Stimulated activated CD8-positive, alpha-beta memory T cell treated with anti-CD3 and anti-CD28 coated beads, Interleukin-4, amount 100 ng/mL, for 24 hours (primary cell): Measurements from ENCODE around the gene STEEP1.
A peak's percentile ranks its signal among the peaks of the same experiment; 100 is the strongest.

Source experiments
- DNase-seq: peaks from one replicate; pipeline ENCODE4 v3.0.0-alpha.2; 2020; ENCODE audit warnings: low read depth

The STEEP1 gene

DNA sequence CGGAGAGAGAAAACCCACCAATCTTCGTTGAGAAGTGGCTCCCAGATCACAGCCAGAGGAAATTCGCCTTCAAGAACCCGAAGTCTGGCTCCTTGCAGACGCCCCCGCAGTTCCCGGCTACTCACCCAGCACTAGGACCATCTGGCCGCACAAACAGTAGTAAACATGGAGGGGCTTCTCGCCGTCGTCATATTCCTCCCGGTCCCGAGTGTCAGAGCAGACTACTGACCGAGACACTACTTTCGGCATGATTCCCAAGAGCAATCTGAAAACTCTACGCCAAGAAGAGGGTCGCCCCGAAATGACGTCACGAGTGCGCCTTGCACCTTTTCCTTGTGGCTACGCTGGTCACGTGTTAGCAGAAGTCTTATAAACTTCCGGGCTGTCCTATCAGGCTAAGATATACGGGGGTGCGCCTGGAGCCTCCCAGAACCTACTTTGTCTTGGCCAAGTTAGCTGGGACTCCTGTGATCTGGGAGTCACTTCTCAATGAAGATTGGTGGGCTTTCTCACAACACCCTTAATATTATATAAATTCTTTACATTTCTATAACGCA is at the start of gene STEEP1:
STEEP1 (minus strand) TSS at position 303 of the 557 bp plus-strand sequence; CDS start at position 249, 54 bp downstream.
- DNase-seq, result peak; percentile 75

DNA sequence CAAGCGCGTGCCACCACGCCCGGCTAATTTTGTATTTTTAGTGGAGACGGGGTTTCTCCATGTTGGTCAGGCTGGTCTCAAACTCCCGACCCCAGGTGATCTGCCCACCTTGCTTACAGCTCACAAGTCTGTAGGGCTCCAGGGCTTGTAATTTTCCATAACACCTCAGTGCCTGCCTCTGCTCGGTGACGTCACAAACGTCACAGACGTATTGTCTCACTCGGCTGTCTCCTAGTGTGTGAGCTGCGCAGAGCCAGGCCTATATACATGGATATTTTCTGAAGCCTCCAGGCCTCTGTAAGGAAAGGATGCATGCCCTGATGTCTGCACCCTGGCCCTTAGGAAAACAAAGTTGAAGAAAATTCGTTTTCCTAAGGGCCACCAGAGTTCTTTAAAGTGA is 49.6 kb upstream of the STEEP1 start:
- no peak for DNase-seq

DNA sequence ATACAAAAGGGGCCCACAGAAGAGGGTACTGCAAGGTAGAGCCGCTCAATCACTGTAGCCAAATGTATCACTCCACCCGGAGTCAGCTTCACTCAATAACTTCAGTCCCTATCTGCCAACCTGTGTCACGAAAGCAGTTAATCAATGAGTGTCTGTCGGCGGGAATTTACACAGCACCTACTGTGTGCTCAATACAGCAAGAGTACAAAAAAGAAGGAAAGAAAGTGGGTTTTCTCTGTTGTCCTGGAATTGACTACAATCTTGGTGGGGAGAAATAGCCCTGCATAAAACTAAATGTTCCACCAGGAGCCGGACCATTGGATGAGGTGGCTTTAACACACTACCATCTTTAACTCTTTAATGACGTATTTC is 41.8 kb upstream of the STEEP1 start:
- no peak for DNase-seq

DNA sequence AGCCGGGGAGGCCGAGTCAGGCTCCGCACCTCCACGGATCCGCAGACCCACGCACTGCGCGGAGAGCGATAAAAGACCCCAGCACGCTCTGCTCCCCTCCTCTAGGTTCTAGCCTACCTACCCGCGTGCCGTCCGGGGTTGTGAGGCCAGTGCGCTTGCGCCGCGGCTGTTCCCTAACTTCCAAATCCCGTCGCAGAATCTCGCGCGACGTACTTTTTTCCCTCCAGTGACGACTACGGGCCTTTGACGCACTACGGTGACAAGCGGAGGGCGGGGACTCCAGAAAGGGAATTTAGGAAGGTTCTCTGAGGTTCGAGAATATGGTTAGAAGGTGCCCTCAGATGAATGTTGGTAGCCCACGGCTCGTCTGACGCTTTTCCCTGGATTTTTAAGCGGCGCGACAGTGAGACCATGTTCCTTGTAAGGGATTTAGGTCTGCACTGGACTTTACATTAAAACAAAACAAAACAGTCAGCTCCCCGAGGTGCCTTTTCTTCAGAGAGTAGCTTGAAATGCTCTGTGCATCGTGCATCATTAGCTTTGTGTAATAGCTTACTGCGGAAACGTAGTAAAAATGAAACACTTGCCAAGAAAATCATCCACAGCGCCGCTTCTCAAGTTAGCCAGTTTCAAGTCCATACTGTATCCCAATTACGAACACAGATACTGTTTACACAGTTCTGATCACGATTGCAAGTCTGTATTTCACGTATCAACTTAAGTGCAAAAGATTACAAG is 41.2 kb upstream of the STEEP1 start, which contains the start of gene NKRF:
NKRF (minus strand) TSS at position 145 of the 738 bp plus-strand sequence.
- peak; percentile 76 for DNase-seq

DNA sequence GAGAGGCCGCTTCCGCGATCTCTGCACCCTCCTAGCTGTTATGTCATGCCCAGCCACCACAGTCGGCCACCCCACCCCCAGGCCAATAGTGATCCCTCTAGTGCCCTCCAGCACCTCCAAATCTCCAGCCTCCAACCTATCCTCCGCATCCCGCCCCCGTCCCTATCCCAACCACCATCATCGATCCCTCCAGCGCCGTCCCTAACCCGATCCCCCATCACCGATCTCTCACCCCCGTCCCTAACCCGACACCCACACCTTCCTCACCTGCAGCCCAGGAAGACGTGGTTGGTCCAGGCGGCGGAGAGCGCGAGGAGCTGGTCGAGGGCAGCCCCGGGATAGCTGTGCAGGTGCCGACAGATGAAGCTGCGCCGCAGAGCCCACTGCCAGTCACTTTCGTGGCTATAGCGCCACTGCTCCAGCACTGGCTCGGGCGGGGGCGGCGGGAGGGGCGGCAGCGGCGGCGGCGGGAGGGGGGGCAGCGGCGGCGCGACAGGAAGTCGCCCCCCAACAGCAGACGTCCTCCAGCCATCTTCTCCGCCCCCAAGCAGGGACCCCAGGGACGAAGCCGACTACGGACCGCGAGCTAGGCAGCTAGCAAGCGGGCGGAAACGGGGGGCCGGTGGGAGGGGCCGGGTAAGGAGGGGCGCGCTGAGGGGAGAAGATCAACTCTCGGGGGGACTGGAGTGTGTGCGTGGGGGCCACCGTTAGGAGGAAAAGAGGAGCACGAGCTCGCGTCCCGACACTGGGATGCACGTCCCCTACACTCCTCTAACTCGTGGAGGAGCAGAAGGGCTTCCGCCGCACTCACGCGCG is 40.5 kb upstream of the STEEP1 start:
- peak; percentile 35 for DNase-seq

DNA sequence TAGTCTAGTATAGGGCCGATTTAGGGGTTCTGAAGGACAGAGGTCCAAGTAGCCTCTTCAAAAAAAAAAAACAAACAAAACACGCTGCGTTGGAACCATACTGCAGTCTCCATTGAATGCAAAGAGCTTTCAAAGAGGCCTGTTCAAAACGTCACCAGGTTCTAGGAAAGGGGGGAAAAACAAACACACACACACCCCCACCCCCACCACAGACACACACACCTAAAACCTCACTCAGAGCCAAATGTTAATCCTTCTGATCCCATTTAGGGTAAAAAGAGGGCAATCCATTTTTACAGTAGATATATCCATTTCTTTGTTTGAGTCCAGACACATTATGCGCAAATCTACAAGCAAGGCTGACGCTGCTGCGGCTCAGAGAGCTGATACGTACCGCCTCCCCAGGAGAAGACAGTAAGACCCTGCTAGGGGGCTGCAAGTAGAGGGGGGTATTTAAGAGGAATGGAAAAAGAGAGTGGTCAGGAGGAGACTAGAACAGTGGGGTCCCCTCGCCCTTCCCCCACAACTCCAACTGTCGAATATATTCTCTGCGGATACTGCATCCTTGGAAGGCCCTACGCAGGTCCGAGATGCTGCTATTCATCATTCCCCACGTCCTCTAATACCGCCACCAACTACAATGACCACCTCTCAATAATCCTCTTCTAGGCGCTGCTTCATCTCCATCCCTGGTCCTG is 39.7 kb upstream of the STEEP1 start:
- DNase-seq, result no peak

DNA sequence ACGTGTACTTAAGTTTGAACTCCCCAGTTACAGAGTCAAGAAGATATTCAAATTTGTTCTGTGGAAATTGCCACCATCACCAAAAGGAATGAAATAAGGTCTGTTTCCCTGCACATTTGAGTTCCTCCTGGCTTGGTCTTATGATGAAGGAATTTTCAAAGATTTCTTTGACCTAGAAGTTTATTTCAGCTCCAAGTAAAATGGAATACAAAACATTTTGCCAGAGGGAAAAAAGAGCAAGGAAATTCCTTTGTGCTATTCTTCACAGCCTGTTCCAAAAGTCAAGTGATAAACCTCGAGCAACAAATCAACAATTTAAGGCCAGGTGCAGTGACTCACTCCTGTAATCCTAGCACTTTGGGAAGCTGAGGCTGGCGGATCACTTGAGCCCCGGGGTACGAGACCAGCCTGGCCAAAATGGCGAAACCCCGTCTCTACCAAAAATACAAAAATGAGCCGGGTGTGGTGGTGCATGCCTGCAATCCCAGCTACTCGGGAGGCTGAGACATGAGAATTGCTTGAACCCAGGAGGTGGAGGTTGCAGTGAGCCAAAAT is 37.6 kb upstream of the STEEP1 start:
- DNase-seq, result no peak

DNA sequence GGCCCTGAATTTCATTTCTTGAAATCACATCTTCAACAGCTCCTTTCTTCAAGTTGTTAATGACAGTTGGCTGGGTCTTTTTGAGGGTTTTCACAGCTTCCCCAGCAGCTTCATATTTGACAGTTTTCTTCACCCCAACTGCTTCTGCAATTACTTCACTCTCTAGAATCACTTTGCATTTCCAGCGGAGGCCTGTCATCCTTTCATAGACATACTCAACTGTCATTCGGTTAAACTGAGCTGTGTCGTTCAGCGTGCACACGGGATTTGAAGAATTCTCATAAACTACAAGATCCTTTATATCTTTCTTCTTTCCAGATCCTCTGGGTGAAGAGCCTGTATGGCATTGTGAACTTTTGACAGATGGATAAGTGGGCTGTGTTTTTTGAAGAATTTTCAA is 24.6 kb upstream of the STEEP1 start:
- DNase-seq, result no peak

DNA sequence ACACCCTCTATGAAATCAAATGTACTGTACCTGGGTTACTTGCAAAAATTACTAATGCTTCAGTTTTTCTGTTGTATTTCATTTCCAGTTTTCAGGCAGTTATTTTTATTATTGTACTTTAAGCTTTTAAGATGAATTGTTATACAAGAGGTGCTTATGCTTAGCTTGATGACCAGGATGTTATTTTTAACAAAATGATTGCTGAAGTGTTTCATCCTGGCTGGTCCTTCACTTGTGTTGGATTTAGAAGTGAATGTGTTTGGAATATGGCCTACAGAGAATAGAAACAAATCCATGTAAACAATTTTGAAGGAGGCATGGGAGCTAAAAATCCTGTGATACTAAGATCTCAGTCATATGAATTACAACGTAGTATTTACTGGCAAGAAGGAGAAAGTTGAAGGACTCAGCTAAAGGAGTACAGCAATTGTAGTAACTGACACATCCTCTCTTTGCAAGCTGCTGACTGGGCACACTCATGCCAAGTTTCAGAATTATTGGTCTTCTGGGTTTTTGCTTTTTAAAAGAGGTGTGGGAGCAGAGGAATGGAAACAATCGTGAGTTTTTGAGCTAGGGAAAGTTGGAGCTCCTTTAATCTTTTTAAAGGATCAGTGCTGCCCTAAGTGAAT is 18.3 kb upstream of the STEEP1 start:
- no peak for DNase-seq

DNA sequence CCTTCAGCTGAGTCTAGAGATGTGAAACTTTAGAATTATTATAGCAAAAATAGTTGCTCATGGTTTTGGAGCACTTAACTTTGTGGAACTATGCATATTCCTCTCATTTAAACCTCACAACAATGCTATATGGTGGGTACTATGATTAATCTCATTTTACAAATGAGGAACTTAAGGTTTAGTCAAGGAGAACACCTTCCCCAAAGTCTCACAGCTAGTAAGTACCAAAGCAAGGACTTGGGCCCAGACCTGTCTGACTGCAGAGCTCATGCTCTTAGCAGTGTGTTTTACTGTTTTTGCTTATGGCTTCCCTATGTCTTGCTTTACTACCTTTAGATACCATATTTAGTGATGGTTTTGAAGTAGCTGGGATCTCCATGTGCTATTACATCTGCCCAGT is 14.2 kb upstream of the STEEP1 start:
- DNase-seq, result no peak

DNA sequence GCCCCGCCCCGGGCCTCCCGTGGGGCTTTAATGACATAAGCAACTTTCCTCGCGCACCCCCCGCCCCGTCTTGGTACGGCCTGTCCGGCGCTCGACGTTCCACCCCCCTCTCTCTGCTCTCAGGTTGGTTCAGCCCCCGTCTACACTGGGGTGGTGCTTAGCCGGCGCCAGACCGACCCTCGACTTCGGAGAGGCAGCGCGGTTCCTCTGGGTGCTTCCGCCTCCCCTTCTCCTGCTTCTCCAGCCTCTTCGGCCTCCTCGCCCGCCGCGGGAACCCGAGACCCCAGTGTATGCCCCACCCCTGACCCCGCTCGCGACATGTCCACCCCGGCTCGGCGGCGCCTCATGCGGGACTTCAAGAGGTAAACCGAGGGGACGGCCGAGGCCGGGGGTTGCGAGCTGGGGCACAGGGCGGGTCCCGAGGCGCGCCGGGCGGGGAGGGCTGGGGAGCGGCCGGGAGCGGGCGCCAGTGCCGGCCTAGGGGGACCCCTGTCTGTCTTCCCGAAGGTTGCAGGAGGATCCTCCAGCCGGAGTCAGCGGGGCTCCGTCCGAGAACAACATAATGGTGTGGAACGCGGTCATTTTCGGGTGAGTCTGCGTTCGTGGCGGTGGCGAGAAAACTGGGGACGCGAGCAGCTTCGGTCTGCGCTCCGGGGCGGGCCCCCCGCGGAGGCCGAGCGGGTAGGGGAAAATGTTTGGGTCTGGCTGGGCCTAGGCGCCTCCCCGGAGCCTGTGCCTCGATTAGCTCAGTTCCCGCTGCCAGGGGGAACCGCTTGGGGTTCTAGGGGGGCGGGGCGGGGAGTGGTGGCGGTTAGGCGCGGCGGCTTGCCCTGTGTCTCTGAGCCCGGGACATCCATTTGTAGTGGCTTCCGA is 9.4 kb upstream of the STEEP1 start, which contains the start of gene UBE2A:
UBE2A (plus strand) TSS at position 170 of the 873 bp plus-strand sequence; CDS start at position 319, 149 bp downstream.
- DNase-seq, result peak; percentile 83

DNA sequence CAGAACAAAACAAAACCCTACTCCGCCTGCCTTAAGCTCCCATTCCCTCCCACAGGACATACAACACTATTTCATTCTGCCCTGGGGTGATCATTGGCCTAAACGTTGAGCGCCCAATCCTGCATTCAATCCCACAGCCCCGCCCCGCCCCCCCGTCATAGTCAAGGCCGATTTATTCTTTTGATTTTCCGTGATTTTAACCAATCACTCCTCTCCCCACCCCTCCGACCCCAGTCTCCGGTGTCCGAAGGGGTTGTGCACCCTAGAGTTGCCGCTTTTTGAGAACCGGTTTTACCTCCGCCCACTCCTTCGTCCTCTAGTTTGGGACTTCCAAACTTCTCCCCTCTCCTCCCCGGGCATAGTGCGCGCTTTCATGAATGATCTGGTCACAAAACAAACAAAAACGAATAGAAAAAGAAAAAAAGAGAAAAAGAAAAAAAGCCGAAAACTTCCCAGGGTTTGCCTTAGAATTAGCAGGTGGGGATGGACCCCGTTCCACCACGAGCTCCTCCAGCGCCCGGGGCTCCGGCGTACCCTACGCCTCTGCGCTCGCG is 8.7 kb upstream of the STEEP1 start:
- no peak for DNase-seq

DNA sequence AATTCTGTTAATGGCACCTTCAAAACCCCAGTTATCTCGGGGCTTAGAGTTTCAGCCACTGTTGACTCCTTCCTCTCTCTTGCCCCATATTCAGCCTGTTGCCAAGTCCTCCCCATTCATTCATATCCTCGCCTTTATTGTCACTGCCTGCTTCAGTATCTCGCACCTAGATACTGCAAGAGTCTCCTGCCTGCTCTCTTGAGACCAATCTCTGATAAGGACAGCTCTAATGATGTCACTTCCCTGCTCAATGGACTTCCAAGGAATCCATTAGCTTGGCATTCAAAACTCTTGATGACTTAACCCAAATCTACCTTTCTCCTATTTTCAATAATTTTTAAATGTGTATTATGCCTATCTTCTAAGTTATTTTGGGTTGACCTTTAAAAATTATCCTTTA is 8.0 kb upstream of the STEEP1 start:
- no peak for DNase-seq

DNA sequence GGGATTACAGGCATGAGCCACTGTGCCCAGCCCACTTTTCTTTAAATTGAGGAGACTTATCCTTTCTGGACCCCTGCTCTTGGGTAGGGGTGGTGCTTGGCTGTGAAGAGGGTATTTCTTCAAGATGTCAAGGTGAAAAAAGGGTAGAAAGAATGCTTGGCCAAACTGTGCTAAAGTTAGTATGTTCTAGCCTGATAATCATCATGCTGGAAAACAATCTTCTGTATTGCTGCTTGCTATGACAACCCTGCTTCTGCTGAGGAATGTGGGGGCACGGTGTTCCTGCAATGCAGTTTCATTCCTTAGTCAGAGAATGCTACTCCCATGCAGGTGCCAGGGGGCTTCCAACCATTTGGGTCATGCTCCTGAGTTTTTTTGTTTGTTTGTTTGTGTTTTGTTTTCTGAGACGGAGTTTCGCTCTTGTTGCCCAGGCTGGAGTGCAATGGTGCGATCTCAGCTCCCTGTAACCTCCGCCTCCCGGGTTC is 5.2 kb upstream of the STEEP1 start:
- DNase-seq, result no peak

DNA sequence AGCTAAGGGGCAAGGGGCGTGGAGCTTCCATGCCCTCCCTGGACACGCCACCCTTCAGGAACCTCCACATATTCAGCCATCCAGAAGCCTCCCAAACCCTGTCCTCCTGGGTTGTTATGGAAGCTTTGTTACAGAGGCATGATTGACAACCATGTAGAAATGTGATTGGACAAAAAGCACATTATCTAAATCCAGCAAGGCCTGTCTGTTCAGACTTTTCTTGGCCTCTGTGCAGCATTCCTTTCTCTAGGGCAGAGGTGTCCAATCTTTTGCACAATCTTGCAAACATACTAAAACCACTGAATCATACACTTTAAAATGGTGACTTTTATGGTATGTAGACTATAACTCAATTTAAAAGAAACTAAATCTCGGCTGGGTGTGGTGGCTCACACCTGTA is 12.7 kb downstream of the STEEP1 start:
- DNase-seq, result no peak

DNA sequence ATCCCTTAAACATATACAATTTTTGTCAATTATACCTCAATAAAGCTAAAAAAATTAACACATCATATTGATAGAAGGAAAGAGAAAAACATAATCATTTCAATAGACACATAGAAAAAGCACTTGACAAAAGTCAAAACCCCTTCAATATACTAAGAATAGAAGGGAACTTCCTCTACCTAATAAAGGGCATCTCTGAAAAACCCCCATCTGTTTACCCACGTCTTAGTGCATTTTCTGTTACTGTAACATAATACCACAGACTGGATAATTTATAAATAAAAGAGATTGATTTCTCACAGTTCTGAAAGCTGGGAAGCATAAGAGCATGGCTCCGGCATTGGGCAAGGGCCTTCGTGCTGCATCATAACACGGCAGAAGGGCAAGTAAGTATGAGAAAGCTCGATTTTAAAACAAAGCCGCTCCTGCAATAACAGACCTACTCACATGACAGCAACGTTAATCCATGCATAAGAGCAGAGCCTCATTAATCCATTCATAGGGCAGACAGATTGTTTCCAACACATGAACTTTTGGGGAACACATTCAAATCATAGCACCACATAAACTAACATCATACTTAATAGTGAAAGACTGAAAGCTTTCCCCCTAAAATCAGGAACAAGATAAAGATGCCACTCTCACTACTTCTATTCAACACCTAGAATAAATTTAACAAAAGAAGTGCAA is 15.7 kb downstream of the STEEP1 start:
- no peak for DNase-seq

DNA sequence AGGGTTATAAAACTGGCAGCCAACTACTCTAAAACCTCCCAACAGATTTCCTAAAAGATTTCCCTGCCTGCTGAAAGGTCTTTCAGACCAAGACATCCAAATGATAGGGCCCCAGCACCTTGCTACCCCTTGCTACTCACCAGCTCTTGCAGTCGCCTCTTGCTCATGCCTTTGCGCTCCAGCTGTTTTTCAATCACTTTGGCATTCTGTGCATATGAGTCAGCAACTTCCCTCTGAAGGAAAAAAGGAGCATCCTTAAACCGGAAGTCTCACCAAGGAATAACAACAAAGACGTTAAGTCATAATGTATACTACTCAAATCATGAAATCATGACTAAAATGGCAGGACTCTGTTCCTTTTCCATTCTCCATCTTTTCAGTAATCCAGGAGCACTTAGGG is 24.0 kb downstream of the STEEP1 start:
- no peak for DNase-seq

DNA sequence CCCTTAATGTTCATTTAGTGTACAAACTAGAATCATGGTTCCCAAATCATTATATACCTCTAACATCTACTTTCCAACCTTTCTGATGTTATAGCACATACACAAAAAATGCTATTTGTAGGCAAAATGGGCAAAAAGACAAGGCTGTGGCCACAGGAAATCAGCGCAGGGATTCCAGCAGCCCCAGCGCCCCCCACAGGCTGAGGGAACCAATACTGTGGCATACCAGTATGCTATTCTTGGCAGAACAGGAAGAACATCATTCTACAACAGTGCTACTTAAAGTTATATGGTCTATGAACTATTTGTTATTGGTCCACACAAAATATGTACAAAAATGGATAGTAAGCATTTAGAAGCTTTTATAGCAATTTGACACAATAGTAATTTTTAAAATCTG is 25.3 kb downstream of the STEEP1 start:
- no peak for DNase-seq

DNA sequence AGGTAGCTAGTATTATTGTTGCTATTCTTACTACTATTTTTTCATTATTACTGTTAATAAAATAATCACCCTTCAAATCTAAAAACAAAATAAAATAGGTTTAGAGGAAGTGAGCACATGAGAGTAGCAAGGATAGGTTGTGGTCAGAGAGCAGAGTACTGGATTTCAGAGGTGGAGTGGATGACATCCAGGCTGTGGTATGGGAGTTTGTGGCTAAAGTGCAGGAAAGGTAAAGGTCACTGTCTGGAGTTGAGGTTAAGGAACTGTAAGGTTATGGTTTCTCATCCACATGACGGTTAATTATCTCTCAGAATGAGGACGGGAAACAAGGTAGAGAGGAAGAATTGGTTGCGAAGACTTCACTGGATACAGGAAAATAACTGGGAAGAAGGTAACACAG is 27.7 kb downstream of the STEEP1 start:
- DNase-seq, result no peak
